GM12865 (cell line): ENCODE results near the gene IQGAP2.
"Not testable (repeated sequence)": the region's sequence is repeated elsewhere in the genome, so short reads cannot be mapped to it uniquely, and the experiment has no call there.

Source experiments
- DNase-seq: peaks from one replicate; pipeline ENCODE4 v3.0.0; 2010; ENCODE audit warnings: low read depth
- H3K4me3 ChIP-seq: 2 replicates; pipeline ENCODE4 v1.5.1; 2011; ENCODE audit warnings: mild to moderate bottlenecking, low read depth, low read length, control low read depth
- CTCF ChIP-seq: IDR thresholded peaks from 2 replicates; pipeline ENCODE4 v1.5.1; 2011; ENCODE audit warnings: low read length, control low read depth, low read depth, inconsistent platforms; ENCODE audit not compliant: insufficient read depth; ENCODE audit errors: missing control alignments

The IQGAP2 gene

GRCh38 chr5:76677849-76678472, 274.9 kb downstream of the IQGAP2 start:
- no peak overlapping the region for H3K4me3 ChIP-seq
- no peak for DNase-seq

DNA sequence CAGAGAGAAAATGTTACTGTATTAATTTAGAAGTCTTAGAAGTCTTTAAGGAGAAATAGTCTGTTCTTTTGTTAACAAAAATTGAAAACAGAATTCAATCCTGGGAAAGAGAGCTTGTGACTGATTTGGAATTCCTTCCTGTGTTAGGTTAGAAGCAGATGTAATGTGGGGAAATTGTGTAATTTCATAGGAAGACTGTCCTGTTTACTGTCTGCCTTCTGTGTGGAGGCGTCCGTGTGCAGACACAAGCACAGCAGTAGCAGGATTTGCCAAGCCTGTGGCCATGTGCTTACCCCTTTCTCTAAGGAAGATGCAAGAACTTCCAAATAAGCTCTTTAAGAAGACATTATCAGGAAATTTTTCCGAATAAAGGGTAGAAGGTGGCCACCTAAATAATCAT, 276.1 kb downstream of the IQGAP2 start:
- TF ChIP-seq CTCF, result no peak
- no peak overlapping the region for H3K4me3 ChIP-seq
- no peak for DNase-seq

More at GRCh38 chr5:76677849-76678472, 274.9 kb downstream of the IQGAP2 start:
- TF ChIP-seq CTCF, result no peak

DNA sequence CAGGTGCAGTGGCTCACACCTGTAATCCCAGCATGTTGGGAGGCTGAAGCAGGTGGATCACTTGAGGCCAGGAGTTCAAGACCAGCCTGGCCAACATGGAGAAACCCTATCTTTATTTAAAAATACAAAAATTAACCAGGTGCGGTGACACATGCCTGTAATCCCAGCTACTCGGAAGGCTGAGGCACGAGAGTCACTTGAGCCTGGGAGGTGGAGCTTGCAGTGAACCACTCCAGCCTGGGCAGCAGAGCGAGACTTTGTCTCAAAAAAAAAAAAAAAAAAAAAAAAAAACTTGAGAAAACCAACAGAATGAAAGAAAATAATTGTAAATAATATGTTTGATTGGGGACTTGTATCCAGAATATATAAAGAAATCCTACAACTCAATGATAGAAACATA, 277.7 kb downstream of the IQGAP2 start:
- not testable (repeated sequence) for DNase-seq, H3K4me3 ChIP-seq

DNA sequence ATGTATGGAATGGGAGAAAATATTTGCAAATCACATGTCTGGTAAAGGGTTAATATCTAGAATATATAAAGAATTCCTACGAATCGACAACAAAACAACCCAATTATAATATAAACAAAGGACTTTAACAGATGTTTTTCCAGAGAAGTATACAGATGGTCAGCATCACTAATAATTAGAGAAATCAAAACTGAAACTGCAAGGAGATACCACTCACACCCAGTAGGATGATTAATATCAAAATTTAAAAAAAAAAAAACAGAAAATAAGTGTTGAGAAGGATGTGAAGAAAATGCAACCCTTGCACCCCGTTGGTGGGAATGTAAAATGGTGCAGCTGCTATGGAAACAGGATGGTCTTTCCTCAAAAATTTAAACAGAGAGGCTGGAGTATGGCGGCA, 278.2 kb downstream of the IQGAP2 start:
- H3K4me3 ChIP-seq, result no peak overlapping the region
- DNase-seq, result no peak
- TF ChIP-seq CTCF, result no peak

DNA sequence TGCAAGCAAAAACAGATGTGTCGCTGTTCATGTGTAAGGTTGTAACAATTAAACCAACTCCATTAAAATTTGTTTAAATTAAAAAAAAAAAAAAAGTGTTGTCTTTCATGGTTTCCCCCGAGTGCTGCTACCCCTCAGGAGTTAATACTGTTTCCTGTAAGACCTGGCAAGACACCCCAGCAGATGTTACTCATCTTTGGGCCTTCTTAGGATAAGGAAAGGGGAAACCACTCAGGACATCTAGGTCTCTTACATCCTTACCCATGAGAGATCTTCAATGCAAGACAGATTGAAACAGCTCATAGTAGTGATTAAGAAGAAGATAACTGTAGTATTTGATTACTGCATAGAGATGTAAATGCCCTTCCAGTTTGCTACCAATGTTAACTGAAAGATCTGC, 279.3 kb downstream of the IQGAP2 start:
- DNase-seq, result no peak
- TF ChIP-seq CTCF, result no peak
- H3K4me3 ChIP-seq, result no peak overlapping the region

GRCh38 chr5:76683816-76684731, 281.0 kb downstream of the IQGAP2 start:
- no peak overlapping the region for H3K4me3 ChIP-seq

More at GRCh38 chr5:76683816-76684731, 281.0 kb downstream of the IQGAP2 start:
- no peak for TF ChIP-seq CTCF
- DNase-seq, result no peak
